Breast epithelium (tissue), 3 donors: ENCODE data around the gene USP14.

Experiments
- CTCF ChIP-seq, 3 donors: fragments of 450-650 bp; IDR thresholded peaks; one replicate each; pipeline ENCODE4 v1.5.1; 2016 to 2017; ENCODE audit warnings: antibody characterized with exemption in 3 of 3, mild to moderate bottlenecking in 3 of 3, moderate library complexity in 3 of 3
- POLR2A ChIP-seq: fragments of 450-650 bp; IDR thresholded peaks from one replicate; pipeline ENCODE4 v1.6.1; 2016; ENCODE audit warnings: antibody characterized with exemption, mild to moderate bottlenecking, moderate library complexity
- POLR2AphosphoS5 ChIP-seq, 3 donors: sonication (generic); formaldehyde crosslinking; IDR thresholded peaks; one replicate each; pipeline ENCODE4 v1.6.1; 2017; ENCODE audit warnings: antibody characterized with exemption in 3 of 3

- TF ChIP-seq CTCF (IDR thresholded peaks at IDR 0.05) (no peak), POLR2A (no peak), POLR2AphosphoS5 (IDR thresholded peaks at IDR 0.05) (no peak)
Measured at GRCh38 chr18:160831-161570, 2.6 kb downstream of the USP14 start.
